ENCODE measurements around the gene RNF180. TPM values are rescaled to one million over a fixed set of nuclear protein-coding genes. Genes with fewer than 3 reads are reported as not detected.
"Not testable (repeated sequence)": the region's sequence is repeated elsewhere in the genome, so short reads cannot be mapped to it uniquely, and the experiment has no call there.

RNF180 gene
- polyA plus RNA-seq, 1 donor from 2014 or later = 6.4 TPM

GRCh38 chr5:64214132-64214531 lies 48.5 kb downstream of the RNF180 start:
- Histone ChIP-seq H3K9me2 (ENCODE audit: insufficient read depth, low read length) (no peaks in the 10 kb centered on the region), H3F3A (ENCODE audit: insufficient read depth, low read length, poor library complexity, severe bottlenecking) (no peaks in the 10 kb centered on the region), H3K36me3 (ENCODE audit: insufficient read depth, low read length) (no peaks in the 10 kb centered on the region), H3K9ac (ENCODE audit: low read length) (no peak overlapping the region), H3K79me2 (replicated peaks; ENCODE audit: insufficient read depth, low read length) (no peaks in the 10 kb centered on the region), H3K9me3 (ENCODE audit: low read length) (no peaks in the 10 kb centered on the region), H3K4me2 (ENCODE audit: low read length) (no peak overlapping the region), H3K27ac (ENCODE audit: low read length) (no peak overlapping the region), H2AFZ (ENCODE audit: low read depth, low read length) (no peak overlapping the region), H3K4me3 (ENCODE audit: low read length) (no peak overlapping the region), H4K20me1 (ENCODE audit: insufficient read depth) (no peaks in the 10 kb centered on the region), H3K27me3 (ENCODE audit: insufficient read depth, low read depth, low read length) (no peaks in the 10 kb centered on the region)
- no peak for TF ChIP-seq RAD21 (conservative IDR thresholded peaks at IDR 0.05)
- TF ChIP-seq EZH2 (IDR thresholded peaks at IDR 0.05; ENCODE audit: borderline replicate concordance, insufficient read depth, low read length, poor library complexity, severe bottlenecking) = no peak
- no peak for TF ChIP-seq MXI1 (conservative IDR thresholded peaks at IDR 0.05; ENCODE audit: poor library complexity, severe bottlenecking)
- TF ChIP-seq, protein P1, sequence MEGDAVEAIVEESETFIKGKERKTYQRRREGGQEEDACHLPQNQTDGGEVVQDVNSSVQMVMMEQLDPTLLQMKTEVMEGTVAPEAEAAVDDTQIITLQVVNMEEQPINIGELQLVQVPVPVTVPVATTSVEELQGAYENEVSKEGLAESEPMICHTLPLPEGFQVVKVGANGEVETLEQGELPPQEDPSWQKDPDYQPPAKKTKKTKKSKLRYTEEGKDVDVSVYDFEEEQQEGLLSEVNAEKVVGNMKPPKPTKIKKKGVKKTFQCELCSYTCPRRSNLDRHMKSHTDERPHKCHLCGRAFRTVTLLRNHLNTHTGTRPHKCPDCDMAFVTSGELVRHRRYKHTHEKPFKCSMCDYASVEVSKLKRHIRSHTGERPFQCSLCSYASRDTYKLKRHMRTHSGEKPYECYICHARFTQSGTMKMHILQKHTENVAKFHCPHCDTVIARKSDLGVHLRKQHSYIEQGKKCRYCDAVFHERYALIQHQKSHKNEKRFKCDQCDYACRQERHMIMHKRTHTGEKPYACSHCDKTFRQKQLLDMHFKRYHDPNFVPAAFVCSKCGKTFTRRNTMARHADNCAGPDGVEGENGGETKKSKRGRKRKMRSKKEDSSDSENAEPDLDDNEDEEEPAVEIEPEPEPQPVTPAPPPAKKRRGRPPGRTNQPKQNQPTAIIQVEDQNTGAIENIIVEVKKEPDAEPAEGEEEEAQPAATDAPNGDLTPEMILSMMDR (IDR thresholded peaks at IDR 0.05; ENCODE audit: poor library complexity, severe bottlenecking) = no peak
- TF ChIP-seq TAF1 (IDR thresholded peaks at IDR 0.05; ENCODE audit: low read depth) = no peak
- TF ChIP-seq POLR2AphosphoS5 (IDR thresholded peaks at IDR 0.05) = no peak
- TF ChIP-seq, protein P2, sequence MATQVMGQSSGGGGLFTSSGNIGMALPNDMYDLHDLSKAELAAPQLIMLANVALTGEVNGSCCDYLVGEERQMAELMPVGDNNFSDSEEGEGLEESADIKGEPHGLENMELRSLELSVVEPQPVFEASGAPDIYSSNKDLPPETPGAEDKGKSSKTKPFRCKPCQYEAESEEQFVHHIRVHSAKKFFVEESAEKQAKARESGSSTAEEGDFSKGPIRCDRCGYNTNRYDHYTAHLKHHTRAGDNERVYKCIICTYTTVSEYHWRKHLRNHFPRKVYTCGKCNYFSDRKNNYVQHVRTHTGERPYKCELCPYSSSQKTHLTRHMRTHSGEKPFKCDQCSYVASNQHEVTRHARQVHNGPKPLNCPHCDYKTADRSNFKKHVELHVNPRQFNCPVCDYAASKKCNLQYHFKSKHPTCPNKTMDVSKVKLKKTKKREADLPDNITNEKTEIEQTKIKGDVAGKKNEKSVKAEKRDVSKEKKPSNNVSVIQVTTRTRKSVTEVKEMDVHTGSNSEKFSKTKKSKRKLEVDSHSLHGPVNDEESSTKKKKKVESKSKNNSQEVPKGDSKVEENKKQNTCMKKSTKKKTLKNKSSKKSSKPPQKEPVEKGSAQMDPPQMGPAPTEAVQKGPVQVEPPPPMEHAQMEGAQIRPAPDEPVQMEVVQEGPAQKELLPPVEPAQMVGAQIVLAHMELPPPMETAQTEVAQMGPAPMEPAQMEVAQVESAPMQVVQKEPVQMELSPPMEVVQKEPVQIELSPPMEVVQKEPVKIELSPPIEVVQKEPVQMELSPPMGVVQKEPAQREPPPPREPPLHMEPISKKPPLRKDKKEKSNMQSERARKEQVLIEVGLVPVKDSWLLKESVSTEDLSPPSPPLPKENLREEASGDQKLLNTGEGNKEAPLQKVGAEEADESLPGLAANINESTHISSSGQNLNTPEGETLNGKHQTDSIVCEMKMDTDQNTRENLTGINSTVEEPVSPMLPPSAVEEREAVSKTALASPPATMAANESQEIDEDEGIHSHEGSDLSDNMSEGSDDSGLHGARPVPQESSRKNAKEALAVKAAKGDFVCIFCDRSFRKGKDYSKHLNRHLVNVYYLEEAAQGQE (IDR thresholded peaks at IDR 0.05; ENCODE audit: borderline replicate concordance) = no peak
- TF ChIP-seq SMC3 (conservative IDR thresholded peaks at IDR 0.05; ENCODE audit: poor library complexity) = no peak
- TF ChIP-seq EP300 (conservative IDR thresholded peaks at IDR 0.05; ENCODE audit: poor library complexity, severe bottlenecking) = no peak

DNA sequence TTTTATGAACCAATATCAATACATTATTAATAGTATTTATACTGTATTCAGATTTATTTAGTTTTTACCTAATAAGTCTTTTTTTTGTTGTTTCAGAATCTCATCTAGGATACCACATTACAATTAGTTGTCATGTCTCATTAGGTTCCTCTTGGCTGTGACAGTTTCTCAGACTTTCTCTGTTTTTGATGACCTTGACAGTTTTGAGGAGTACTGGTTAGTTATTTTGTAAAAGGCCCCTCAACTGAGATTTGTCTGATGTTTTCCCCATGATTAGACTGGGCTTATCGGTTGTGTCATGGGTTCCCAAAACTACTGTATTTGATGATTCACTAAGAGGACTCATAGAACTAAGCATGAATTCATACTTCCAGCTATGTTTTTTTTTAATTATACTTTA lies 56.3 kb downstream of the RNF180 start:
- Histone ChIP-seq H3K4me3 (ENCODE audit: low read length) (no peak overlapping the region), H3K9me2 (ENCODE audit: insufficient read depth, low read length) (no peaks in the 10 kb centered on the region), H3K4me2 (ENCODE audit: low read length) (no peak overlapping the region), H3K27me3 (ENCODE audit: insufficient read depth, low read depth, low read length) (no peaks in the 10 kb centered on the region), H3K9me3 (ENCODE audit: low read length) (no peaks in the 10 kb centered on the region), H3F3A (ENCODE audit: insufficient read depth, low read length, poor library complexity, severe bottlenecking) (no peaks in the 10 kb centered on the region), H4K20me1 (ENCODE audit: insufficient read depth) (no peaks in the 10 kb centered on the region), H3K27ac (ENCODE audit: low read length) (no peak overlapping the region), H3K79me2 (replicated peaks; ENCODE audit: insufficient read depth, low read length) (no peaks in the 10 kb centered on the region), H3K9ac (ENCODE audit: low read length) (no peak overlapping the region), H3K36me3 (ENCODE audit: insufficient read depth, low read length) (no peaks in the 10 kb centered on the region), H2AFZ (ENCODE audit: low read depth, low read length) (no peak overlapping the region)
- no peak for TF ChIP-seq EP300 (conservative IDR thresholded peaks at IDR 0.05; ENCODE audit: poor library complexity, severe bottlenecking)
- no peak for TF ChIP-seq POLR2AphosphoS5 (IDR thresholded peaks at IDR 0.05)
- TF ChIP-seq, protein P2 (IDR thresholded peaks at IDR 0.05; ENCODE audit: borderline replicate concordance) = no peak
- TF ChIP-seq SMC3 (conservative IDR thresholded peaks at IDR 0.05; ENCODE audit: poor library complexity) = no peak
- no peak for TF ChIP-seq RAD21 (conservative IDR thresholded peaks at IDR 0.05)
- TF ChIP-seq EZH2 (IDR thresholded peaks at IDR 0.05; ENCODE audit: borderline replicate concordance, insufficient read depth, low read length, poor library complexity, severe bottlenecking) = no peak
- no peak for TF ChIP-seq TAF1 (IDR thresholded peaks at IDR 0.05; ENCODE audit: low read depth)
- TF ChIP-seq, protein P1 (IDR thresholded peaks at IDR 0.05; ENCODE audit: poor library complexity, severe bottlenecking) = no peak
- TF ChIP-seq MXI1 (conservative IDR thresholded peaks at IDR 0.05; ENCODE audit: poor library complexity, severe bottlenecking) = no peak

DNA sequence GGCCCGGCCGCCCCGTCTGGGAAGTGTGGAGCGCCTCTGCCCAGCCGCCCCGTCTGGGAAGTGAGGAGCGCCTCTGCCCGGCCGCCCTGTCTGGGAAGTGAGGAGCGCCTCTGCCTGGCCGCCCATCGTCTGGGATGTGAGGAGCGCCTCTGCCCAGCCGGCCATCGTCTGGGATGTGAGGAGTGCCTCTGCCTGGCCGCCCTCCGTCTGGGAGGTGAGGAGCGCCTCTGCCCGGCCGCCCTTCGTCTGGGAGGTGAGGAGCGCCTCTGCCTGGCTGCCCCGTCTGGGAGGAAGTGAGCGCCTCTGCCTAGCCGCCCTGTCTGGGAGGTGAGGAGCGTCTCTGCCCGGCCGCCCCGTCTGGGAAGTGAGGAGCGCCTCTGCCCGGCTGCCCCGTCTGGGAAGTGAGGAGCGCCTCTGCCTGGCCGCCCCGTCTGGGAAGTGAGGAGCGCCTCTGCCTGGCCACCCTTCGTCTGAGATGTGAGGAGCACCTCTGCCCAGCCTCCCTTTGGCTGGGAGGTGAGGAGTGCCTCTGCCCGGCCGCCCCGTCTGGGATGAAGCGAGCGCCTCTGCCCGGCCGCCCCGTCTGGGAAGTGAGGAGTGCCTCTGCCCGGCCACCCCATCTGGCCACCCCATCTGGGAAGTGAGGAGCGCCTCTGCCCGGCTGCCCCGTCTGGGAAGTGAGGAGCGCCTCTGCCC lies 59.8 kb downstream of the RNF180 start:
- not testable (repeated sequence) for H3K9ac ChIP-seq (ENCODE audit: low read length); H3K4me3 ChIP-seq (ENCODE audit: low read length); H4K20me1 ChIP-seq (ENCODE audit: insufficient read depth); H2AFZ ChIP-seq (ENCODE audit: low read depth, low read length); H3K9me2 ChIP-seq (ENCODE audit: insufficient read depth, low read length); H3F3A ChIP-seq (ENCODE audit: insufficient read depth, low read length, poor library complexity, severe bottlenecking); H3K9me3 ChIP-seq (ENCODE audit: low read length); H3K79me2 ChIP-seq (replicated peaks; ENCODE audit: insufficient read depth, low read length); H3K4me2 ChIP-seq (ENCODE audit: low read length); H3K27me3 ChIP-seq (ENCODE audit: insufficient read depth, low read depth, low read length); H3K36me3 ChIP-seq (ENCODE audit: insufficient read depth, low read length); H3K27ac ChIP-seq (ENCODE audit: low read length)
